Hepatocyte (in vitro differentiated cells): ENCODE measurements around the gene RGS10. TPM values are rescaled to one million over a fixed set of nuclear protein-coding genes. Genes with fewer than 3 reads are reported as not detected.

Experiments used
- DNase-seq: peaks from one replicate; pipeline ENCODE4 v3.0.0-alpha.2; 2016; ENCODE audit warnings: low spot score
- H2AFZ ChIP-seq: fragments of 200-600 bp; sonication (generic); 2 replicates; pipeline ENCODE4 v1.6.0; 2016; ENCODE audit warnings: antibody characterized with exemption, mild to moderate bottlenecking
- H3K27ac ChIP-seq: fragments of 200-600 bp; sonication (generic); 2 replicates; pipeline ENCODE4 v1.5.1; 2016; ENCODE audit warnings: mild to moderate bottlenecking
- H3K27me3 ChIP-seq: fragments of 200-600 bp; sonication (generic); 2 replicates; pipeline ENCODE4 v1.6.1; 2016
- H3K36me3 ChIP-seq: fragments of 200-600 bp; sonication (generic); replicated peaks from 2 replicates; pipeline ENCODE4 v1.5.1; 2016; ENCODE audit warnings: low read depth; ENCODE audit not compliant: insufficient read depth
- H3K4me1 ChIP-seq: fragments of 200-600 bp; sonication (generic); 2 replicates; pipeline ENCODE4 v1.5.1; 2016; ENCODE audit warnings: mild to moderate bottlenecking, moderate library complexity; ENCODE audit not compliant: insufficient read depth
- H3K4me2 ChIP-seq: fragments of 200-600 bp; sonication (generic); 2 replicates; pipeline ENCODE4 v1.6.0; 2016
- H3K4me3 ChIP-seq: fragments of 200-600 bp; sonication (generic); 2 replicates; pipeline ENCODE4 v1.5.1; 2016; ENCODE audit warnings: mild to moderate bottlenecking
- H3K79me2 ChIP-seq: fragments of 200-600 bp; sonication (generic); 2 replicates; pipeline ENCODE4 v1.6.0; 2017; ENCODE audit warnings: mild to moderate bottlenecking
- H3K9me2 ChIP-seq: fragments of 200-600 bp; sonication (generic); replicated peaks from 2 replicates; pipeline ENCODE4 v1.6.0; 2017; ENCODE audit warnings: mild to moderate bottlenecking; ENCODE audit not compliant: insufficient read depth
- H3K9me3 ChIP-seq: fragments of 200-600 bp; sonication (generic); 2 replicates; pipeline ENCODE4 v1.5.1; 2016; ENCODE audit warnings: low read depth, mild to moderate bottlenecking
- H4K20me1 ChIP-seq: fragments of 200-600 bp; sonication (generic); 2 replicates; pipeline ENCODE4 v1.6.0; 2016; ENCODE audit warnings: mild to moderate bottlenecking; ENCODE audit not compliant: insufficient read depth, poor library complexity, severe bottlenecking
- CTCF ChIP-seq: fragments of 200-600 bp; sonication (generic); IDR thresholded peaks from 2 replicates; pipeline ENCODE4 v1.5.1; 2016; ENCODE audit warnings: antibody characterized with exemption, mild to moderate bottlenecking; ENCODE audit not compliant: poor library complexity
- EZH2 ChIP-seq: fragments of 200-600 bp; sonication (generic); IDR thresholded peaks from 2 replicates; pipeline ENCODE4 v1.6.1; 2016; ENCODE audit warnings: antibody characterized with exemption, mild to moderate bottlenecking, borderline replicate concordance
- EZH2phosphoT487 ChIP-seq: fragments of 200-600 bp; sonication (generic); IDR thresholded peaks from one replicate; pipeline ENCODE4 v1.6.1; 2018; ENCODE audit warnings: antibody characterized with exemption, mild to moderate bottlenecking, low read depth, moderate library complexity; ENCODE audit not compliant: unreplicated experiment, severe bottlenecking
- WGBS: methylation state at CpG from one replicate; pipeline ENCODE4 v1.1.6; 2016; ENCODE audit warnings: low lambda C conversion rate; ENCODE audit errors: missing lambda C conversion rate; 5-methylcytosine and 5-hydroxymethylcytosine counted together
- polyA plus RNA-seq: library from polyadenylated mRNA; unstranded; fragments of >200 nt; fragmentation: Nextera tagmentation; extraction: Ambion mirVana; gene quantifications from 2 replicates; pipeline ENCODE4 v1.2.1, GENCODE V29; 2016
- total RNA-seq: library from RNA; depleted of rRNA; stranded (reverse); fragments of >200 nt; gene quantifications from 2 replicates; pipeline ENCODE4 v1.2.3, GENCODE V29; 2014

Gene RGS10
- total and polyA plus RNA-seq, 2 experiments from 2014 or later, result 5.4 to 8.4 TPM

DNA sequence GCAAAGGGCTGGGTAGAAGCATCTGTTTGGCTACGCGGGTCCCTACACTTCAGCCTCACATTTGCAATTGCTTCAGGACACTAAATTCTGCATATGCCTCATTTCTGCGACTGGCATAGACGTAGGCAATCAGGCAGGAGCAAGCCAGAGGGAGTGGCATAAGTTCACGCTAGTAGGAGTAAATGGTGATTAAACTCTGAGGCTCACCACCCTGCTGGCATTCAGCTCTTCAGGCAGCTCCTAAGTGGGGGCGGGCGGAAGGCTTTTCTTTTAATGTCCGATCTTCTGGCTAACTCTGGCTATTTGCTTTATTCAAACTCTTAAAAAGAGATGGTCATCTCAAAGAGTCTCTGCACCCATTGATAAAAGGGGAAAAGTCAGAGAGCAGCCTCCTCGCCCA lies 45.3 kb downstream of the RGS10 start:
- Histone ChIP-seq H3K9me2 (no peaks in the 10 kb centered on the region), H3K4me1 (peaks cover 11% of the 10 kb centered on the region), H3K4me2 (no peak overlapping the region), H2AFZ (no peak overlapping the region), H3K4me3 (no peak overlapping the region), H3K27ac (no peak overlapping the region), H3K79me2 (no peaks in the 10 kb centered on the region), H3K9me3 (no peaks in the 10 kb centered on the region), H3K27me3 (no peaks in the 10 kb centered on the region), H4K20me1 (no peaks in the 10 kb centered on the region), H3K36me3 (no peaks in the 10 kb centered on the region)
- DNase-seq, result no peak
- TF ChIP-seq EZH2, result no peak
- TF ChIP-seq CTCF, result no peak
- TF ChIP-seq EZH2phosphoT487, result no peak
- 93% methylated on average over 9 of the region's 9 CpGs for WGBS

- Histone ChIP-seq H3K9me2 (no peaks in the 10 kb centered on the region), H3K27me3 (no peaks in the 10 kb centered on the region), H3K4me3 (no peak overlapping the region), H3K36me3 (no peaks in the 10 kb centered on the region), H3K4me1 (peaks cover 11% of the 10 kb centered on the region), H3K79me2 (no peaks in the 10 kb centered on the region), H3K9me3 (no peaks in the 10 kb centered on the region), H2AFZ (no peak overlapping the region), H3K4me2 (no peak overlapping the region), H4K20me1 (no peaks in the 10 kb centered on the region), H3K27ac (no peak overlapping the region)
- no peak for TF ChIP-seq EZH2phosphoT487
- TF ChIP-seq EZH2, result no peak
- TF ChIP-seq CTCF, result no peak
- DNase-seq, result no peak
- WGBS, result 79% methylated on average over 7 of the region's 7 CpGs
These were observed 46.2 kb downstream of the RGS10 start for GRCh38 chr10:119496273-119496672.

GRCh38 chr10:119495545-119495944 lies 47.0 kb downstream of the RGS10 start:
- no peak overlapping the region for H2AFZ ChIP-seq
- 95% methylated on average over 3 of the region's 3 CpGs for WGBS
- TF ChIP-seq EZH2phosphoT487 (no peak), EZH2 (no peak), CTCF (no peak)
- H3K4me1 ChIP-seq, result peaks cover 11% of the 10 kb centered on the region
- no peak overlapping the region for H3K4me2 ChIP-seq
- H3K36me3 ChIP-seq, result no peaks in the 10 kb centered on the region
- H3K9me2 ChIP-seq, result no peaks in the 10 kb centered on the region
- no peaks in the 10 kb centered on the region for H3K79me2 ChIP-seq
- no peak overlapping the region for H3K4me3 ChIP-seq
- no peaks in the 10 kb centered on the region for H3K27me3 ChIP-seq
- no peaks in the 10 kb centered on the region for H4K20me1 ChIP-seq
- H3K9me3 ChIP-seq, result no peaks in the 10 kb centered on the region
- DNase-seq, result no peak
- no peak overlapping the region for H3K27ac ChIP-seq

GRCh38 chr10:119495021-119495505 lies 47.5 kb downstream of the RGS10 start:
- WGBS, result 98% methylated on average over 5 of the region's 5 CpGs
- no peaks in the 10 kb centered on the region for H3K9me2 ChIP-seq
- H3K27ac ChIP-seq, result no peak overlapping the region
- H3K27me3 ChIP-seq, result no peaks in the 10 kb centered on the region
- H3K9me3 ChIP-seq, result no peaks in the 10 kb centered on the region
- no peaks in the 10 kb centered on the region for H3K36me3 ChIP-seq
- no peak for DNase-seq
- H3K4me1 ChIP-seq, result peaks cover 11% of the 10 kb centered on the region
- no peak overlapping the region for H3K4me3 ChIP-seq
- H2AFZ ChIP-seq, result no peak overlapping the region
- TF ChIP-seq EZH2phosphoT487 (no peak), CTCF (no peak), EZH2 (no peak)
- H3K4me2 ChIP-seq, result no peak overlapping the region
- no peaks in the 10 kb centered on the region for H4K20me1 ChIP-seq
- H3K79me2 ChIP-seq, result no peaks in the 10 kb centered on the region
